ENCODE results near the gene EHBP1. TPM values are rescaled to one million over a fixed set of nuclear protein-coding genes. Genes with fewer than 3 reads are reported as not detected.

Gene EHBP1
- total RNA-seq, 4 donors from 2014 or later: 52.6 to 167 (median 135) TPM

DNA sequence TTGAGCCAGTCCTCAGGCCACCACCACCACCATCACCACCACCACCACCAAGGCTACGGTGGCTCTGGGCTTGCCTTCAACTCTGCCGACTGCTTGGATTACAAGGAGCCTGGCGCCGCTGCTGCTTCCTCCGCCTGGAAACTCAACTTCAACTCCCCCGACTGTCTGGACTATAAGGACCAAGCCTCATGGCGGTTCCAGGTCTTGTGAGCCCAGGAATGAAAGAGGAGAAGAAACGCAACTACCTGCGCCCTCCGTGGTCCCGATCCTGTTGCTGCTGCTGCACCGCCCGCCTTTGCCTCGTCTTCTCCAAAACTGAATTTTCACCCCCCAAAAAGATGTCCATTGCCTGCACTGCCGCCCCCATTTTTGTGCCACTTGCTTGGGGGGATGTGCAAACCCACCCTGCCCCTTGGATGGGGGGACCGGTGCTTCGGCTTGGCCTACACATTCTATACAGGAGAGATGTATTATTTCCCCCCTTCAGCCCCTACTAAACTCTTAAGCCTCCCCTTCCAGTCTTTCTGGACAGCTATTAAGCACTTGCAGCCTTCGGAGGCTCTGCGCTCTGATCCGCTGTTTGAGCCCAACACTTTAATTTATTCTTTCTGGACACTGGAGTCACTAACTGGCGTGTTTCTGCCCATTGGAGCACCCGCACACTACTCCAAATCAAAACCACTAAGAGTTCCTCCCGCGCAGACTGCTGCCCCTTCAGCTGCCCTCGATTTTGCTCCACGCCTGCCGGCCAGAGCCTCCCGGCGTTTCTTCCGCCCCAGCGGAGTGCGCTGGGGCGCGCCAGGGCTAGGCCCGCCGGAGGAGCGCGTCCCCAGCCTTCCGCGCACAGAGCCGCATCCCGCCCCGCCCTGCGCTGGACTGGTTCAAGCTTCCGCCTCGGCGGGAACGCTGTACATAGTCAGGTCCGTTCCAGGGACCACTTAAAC, 350.9 kb downstream of the EHBP1 start:
- peaks cover 0 to 18% of the 10 kb centered on the region in 2 donors for H3K4me1 ChIP-seq
- TF ChIP-seq, protein P1, sequence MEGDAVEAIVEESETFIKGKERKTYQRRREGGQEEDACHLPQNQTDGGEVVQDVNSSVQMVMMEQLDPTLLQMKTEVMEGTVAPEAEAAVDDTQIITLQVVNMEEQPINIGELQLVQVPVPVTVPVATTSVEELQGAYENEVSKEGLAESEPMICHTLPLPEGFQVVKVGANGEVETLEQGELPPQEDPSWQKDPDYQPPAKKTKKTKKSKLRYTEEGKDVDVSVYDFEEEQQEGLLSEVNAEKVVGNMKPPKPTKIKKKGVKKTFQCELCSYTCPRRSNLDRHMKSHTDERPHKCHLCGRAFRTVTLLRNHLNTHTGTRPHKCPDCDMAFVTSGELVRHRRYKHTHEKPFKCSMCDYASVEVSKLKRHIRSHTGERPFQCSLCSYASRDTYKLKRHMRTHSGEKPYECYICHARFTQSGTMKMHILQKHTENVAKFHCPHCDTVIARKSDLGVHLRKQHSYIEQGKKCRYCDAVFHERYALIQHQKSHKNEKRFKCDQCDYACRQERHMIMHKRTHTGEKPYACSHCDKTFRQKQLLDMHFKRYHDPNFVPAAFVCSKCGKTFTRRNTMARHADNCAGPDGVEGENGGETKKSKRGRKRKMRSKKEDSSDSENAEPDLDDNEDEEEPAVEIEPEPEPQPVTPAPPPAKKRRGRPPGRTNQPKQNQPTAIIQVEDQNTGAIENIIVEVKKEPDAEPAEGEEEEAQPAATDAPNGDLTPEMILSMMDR (IDR thresholded peaks at IDR 0.05): no peak
- TF ChIP-seq POLR2A (IDR thresholded peaks at IDR 0.05): no peak
- intact Hi-C loops (cut with DNase I; ENCODE audit: low total_unique reads): no loop called here
- no peaks in the 10 kb centered on the region for H3K36me3 ChIP-seq
- H3K9me3 ChIP-seq: no peaks in the 10 kb centered on the region
- peaks cover 58 to 81% of the 10 kb centered on the region in 2 donors for H3K27me3 ChIP-seq
- H3K4me3 ChIP-seq: no peak overlapping the region
- H3K27ac ChIP-seq: no peak overlapping the region
- no peak for DNase-seq

DNA sequence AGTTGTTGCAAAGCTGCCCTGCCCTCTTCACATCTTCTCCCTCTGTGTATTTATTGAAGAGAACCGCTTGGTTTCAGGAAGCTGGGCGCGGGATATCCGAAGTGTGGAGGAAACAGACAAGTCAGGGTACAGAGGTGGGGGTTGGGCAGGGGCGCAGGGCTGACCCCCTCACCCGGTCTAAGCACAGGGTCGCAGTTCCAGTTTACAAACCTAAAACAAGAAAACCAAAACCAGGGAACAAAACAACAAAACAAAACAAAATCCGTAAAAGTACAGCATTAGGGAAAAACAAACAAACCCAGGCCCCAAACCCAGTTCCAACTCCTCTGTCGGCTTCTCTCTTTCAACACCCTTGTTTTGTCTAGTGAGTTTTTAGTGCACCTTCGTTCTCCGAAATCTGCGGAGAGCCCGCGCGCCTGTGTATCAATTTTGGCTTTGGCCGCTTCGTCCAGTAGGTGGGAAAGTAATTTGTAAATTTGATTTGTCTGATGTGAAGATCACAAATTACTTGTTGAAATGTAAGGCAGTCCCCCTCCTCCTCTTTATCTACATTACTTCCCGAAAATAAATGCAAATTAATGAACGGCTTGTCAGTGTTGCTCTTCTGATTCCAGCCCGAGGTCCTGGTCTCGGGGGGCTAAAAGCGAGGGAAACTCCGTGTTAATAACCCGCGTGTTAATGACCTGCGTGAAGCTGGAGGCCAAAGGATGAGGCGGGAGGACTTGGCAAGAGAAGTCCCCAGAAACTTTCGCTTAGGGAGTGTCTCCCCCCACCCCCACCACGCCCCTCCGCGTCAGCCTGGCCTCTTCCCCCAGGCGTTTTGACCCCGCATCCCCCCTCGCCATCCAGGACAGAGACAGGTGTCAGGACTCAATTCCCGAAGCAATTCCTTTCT, 352.0 kb downstream of the EHBP1 start:
- TF ChIP-seq POLR2A (IDR thresholded peaks at IDR 0.05): no peak
- TF ChIP-seq, protein P1 (IDR thresholded peaks at IDR 0.05): no peak
- H3K4me3 ChIP-seq: no peak overlapping the region
- no peaks in the 10 kb centered on the region for H3K9me3 ChIP-seq
- H3K27ac ChIP-seq: no peak overlapping the region
- no peaks in the 10 kb centered on the region for H3K36me3 ChIP-seq
- DNase-seq: no peak
- peaks cover 0 to 18% of the 10 kb centered on the region in 2 donors for H3K4me1 ChIP-seq
- intact Hi-C loops (cut with DNase I; ENCODE audit: low total_unique reads): no loop called here
- H3K27me3 ChIP-seq: peaks cover 58 to 92% of the 10 kb centered on the region in 2 donors

DNA sequence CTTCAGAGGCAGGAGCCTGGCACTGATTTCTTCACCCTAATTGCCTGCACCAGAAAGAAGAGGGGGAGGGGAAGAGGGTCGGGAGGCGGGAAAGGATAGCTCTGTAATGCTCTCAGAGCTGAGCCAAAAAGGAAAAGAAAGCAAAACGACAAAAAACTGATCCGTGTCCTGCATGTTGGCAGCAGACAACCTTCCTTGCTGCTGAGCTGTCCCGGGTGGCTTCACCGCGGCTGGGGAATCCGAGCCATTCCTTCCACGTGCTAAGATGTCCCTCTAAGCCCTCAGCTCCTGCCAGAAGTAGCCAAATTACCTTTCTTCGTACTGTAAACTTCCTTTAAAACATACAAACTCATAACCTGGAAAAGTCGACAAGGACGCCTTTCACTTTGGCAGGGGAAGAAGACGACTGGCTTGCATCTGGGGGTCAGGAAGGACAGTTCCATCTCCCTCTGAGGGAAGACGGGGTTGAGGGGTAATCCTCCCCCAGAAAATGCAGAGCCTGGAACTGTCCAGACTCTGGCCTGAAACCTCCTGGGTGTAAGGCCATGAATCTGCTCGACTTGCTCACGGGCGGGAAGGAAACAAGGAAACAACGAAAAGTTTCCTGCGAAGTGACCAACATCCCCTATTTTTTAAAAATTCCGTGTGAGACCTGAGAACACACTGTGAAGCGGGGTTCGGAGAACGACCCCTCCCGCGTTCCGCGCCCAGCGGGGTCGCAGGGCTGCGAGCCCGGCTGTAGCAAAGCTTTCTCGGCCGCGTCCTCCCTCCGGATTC, 352.8 kb downstream of the EHBP1 start:
- TF ChIP-seq, protein P1 (IDR thresholded peaks at IDR 0.05): no peak
- no peak for TF ChIP-seq POLR2A (IDR thresholded peaks at IDR 0.05)
- Histone ChIP-seq H3K36me3 (no peaks in the 10 kb centered on the region), H3K27ac (no peak overlapping the region), H3K9me3 (no peaks in the 10 kb centered on the region), H3K27me3 (peaks cover 58 to 96% of the 10 kb centered on the region in 2 donors), H3K4me1 (peaks cover 0 to 18% of the 10 kb centered on the region in 2 donors), H3K4me3 (no peak overlapping the region)
- DNase-seq: no peak
- intact Hi-C loops (cut with DNase I; ENCODE audit: low total_unique reads): no loop called here

DNA sequence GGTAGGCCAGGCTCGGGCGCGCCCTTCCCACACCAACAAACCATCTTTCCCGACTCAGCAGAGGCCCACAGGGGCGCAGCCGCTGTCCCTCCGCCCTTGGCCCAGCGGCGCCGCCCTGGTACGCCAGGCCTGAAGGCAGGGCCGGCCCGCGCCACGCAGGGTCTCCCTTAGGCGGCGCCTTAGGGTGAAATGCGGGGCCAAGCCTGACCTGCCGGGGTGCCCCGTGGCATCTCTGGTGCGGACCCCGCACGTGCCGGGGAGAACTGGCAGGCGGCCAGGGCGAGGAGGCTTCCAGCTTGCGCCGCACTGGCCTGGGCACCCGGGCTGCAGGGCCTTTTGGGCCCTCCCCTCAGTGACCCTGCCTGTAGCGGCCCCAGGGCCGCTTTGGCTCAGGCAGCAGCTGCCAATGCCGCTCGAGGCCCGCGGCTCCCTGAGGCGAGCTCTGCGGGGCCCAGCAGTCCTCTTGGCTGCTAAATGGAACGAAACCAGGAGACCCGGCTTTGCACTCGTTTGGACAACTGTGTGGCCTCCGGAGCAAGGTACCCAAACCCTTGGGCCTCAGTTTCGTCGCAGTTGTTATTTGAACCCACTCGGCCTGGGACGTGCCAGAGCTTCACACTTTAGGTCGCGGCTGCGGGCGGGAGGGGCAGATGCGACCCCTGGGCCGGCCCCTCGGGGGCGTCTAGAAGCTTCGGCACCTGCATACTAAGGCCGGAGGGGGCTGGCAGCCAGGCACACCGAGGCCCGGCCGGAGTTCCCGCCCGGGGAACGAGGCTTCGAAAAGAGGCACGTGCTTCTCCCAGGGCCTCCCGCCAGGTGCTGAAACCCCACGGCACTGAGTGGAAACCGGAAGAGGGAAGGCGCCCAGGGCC, 353.6 kb downstream of the EHBP1 start:
- TF ChIP-seq POLR2A (IDR thresholded peaks at IDR 0.05): no peak
- TF ChIP-seq, protein P1 (IDR thresholded peaks at IDR 0.05): no peak
- intact Hi-C loops (cut with DNase I; ENCODE audit: low total_unique reads): no loop called here
- H3K9me3 ChIP-seq: no peaks in the 10 kb centered on the region
- DNase-seq: no peak
- H3K27me3 ChIP-seq: peaks cover 53 to 96% of the 10 kb centered on the region in 2 donors
- peaks cover 0 to 18% of the 10 kb centered on the region in 2 donors for H3K4me1 ChIP-seq
- no peaks in the 10 kb centered on the region for H3K36me3 ChIP-seq
- no peak overlapping the region for H3K4me3 ChIP-seq
- no peak overlapping the region for H3K27ac ChIP-seq

All from uterus (tissue), 4 donors.